HG03439 (cell line): ENCODE measurements around the gene PRSS50.

Source experiments
- ATAC-seq: cut with Tn5 transposase; IDR thresholded peaks from one replicate; pipeline ENCODE4 v1.9.1; 2021; ENCODE audit warnings: mild to moderate bottlenecking, moderate library complexity; ENCODE audit not compliant: unreplicated experiment

Gene PRSS50

GRCh38 chr3:46693038-46693891 is 24.4 kb downstream of the PRSS50 start, which contains the start of gene ALS2CL:
Gene ALS2CL (minus strand): TSS chr3:46693679. CDS start chr3:46689440, 4,239 bp downstream.
- no peak for ATAC-seq

GRCh38 chr3:46692566-46692990 is 25.1 kb downstream of the PRSS50 start:
- ATAC-seq = no peak

GRCh38 chr3:46690798-46691197 is 26.9 kb downstream of the PRSS50 start:
- no peak for ATAC-seq

GRCh38 chr3:46685446-46685845 is 32.2 kb downstream of the PRSS50 start:
- no peak for ATAC-seq

GRCh38 chr3:46684891-46685290 is 32.8 kb downstream of the PRSS50 start:
- ATAC-seq = no peak

GRCh38 chr3:46682974-46683373 is 34.7 kb downstream of the PRSS50 start:
- no peak for ATAC-seq

- ATAC-seq = no peak
These were observed 35.7 kb downstream of the PRSS50 start for GRCh38 chr3:46681856-46682540.

- ATAC-seq = no peak
These were observed 36.3 kb downstream of the PRSS50 start for GRCh38 chr3:46681387-46681786.

GRCh38 chr3:46680298-46680826 is 37.3 kb downstream of the PRSS50 start:
- ATAC-seq = no peak

- ATAC-seq = no peak
These were observed 38.0 kb downstream of the PRSS50 start for GRCh38 chr3:46679681-46680080.

GRCh38 chr3:46678280-46678679 is 39.4 kb downstream of the PRSS50 start:
- ATAC-seq = no peak

- ATAC-seq = no peak
These were observed 40.3 kb downstream of the PRSS50 start for GRCh38 chr3:46677411-46677726.

GRCh38 chr3:46676601-46677410 is 40.9 kb downstream of the PRSS50 start:
- ATAC-seq = no peak

- ATAC-seq = no peak
These were observed 41.7 kb downstream of the PRSS50 start for GRCh38 chr3:46675843-46676567.

GRCh38 chr3:46675426-46675825 is 42.2 kb downstream of the PRSS50 start:
- ATAC-seq = no peak

- no peak for ATAC-seq
These were observed 43.4 kb downstream of the PRSS50 start for GRCh38 chr3:46674031-46674845.

- no peak for ATAC-seq
These were observed 44.3 kb downstream of the PRSS50 start for GRCh38 chr3:46673151-46674030.

GRCh38 chr3:46672349-46672695 is 45.3 kb downstream of the PRSS50 start:
- ATAC-seq = no peak
